Ramos (cell line): Measurements from ENCODE around the gene MARCHF5.
"Not testable (repeated sequence)": the region's sequence is repeated elsewhere in the genome, so short reads cannot be mapped to it uniquely, and the experiment has no call there.

Experiments used
- in situ Hi-C: fragments of 300-500 bp; cut with MboI; formaldehyde crosslinking; loops from one replicate; pipeline ENCODE4 v1.14.3; 2022; ENCODE audit warnings: low sequenced_read_pairs; ENCODE audit not compliant: unreplicated experiment

MARCHF5 gene

GRCh38 chr10:92382631-92383030 lies 91.7 kb downstream of the MARCHF5 start:
- in situ Hi-C loops: no loop called here

- in situ Hi-C loops: no loop called here
Measured at GRCh38 chr10:92384741-92385140, 93.8 kb downstream of the MARCHF5 start.

GRCh38 chr10:92385831-92386230 lies 94.9 kb downstream of the MARCHF5 start:
- in situ Hi-C loops: no loop called here

GRCh38 chr10:92387289-92387940 lies 96.4 kb downstream of the MARCHF5 start:
- in situ Hi-C loops: no loop called here

GRCh38 chr10:92393173-92393572 lies 102.2 kb downstream of the MARCHF5 start:
- in situ Hi-C loops: not testable (repeated sequence)

GRCh38 chr10:92395271-92395670 lies 104.3 kb downstream of the MARCHF5 start:
- in situ Hi-C loops: no loop called here

GRCh38 chr10:92402234-92402633 lies 111.3 kb downstream of the MARCHF5 start:
- in situ Hi-C loops: not testable (repeated sequence)
